ENCODE results near the gene BAHCC1.
A peak's percentile ranks its signal among the peaks of the same experiment; 100 is the strongest.

Gene BAHCC1

DNA sequence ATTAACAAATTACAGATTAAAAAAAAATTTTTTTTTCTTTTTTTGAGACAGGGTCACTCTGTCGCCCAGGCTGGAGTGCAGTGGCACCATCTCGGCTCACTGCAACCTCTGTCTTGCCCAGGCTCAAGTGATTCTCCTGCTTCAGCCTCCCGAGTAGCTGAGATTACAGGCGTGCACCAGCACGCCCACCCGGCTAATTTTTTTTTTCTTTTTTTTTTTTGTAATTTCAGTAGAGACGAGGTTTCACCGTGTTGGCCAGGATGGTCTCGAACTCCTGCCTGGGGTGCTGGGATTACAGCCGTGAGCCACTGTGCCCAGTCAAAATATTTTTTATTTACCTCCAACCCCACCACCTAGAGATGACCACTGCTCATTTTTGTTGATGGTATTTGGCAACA, 91.8 kb downstream of the BAHCC1 start (continued):
- TF ChIP-seq SALL2 (tag by site-specific recombination; IDR thresholded peaks at IDR 0.05; ENCODE audit: borderline replicate concordance) = no peak
- no peak for TF ChIP-seq MYNN (tag by site-specific recombination; IDR thresholded peaks at IDR 0.05; ENCODE audit: borderline replicate concordance)
- TF ChIP-seq ZNF394 (tag by site-specific recombination; IDR thresholded peaks at IDR 0.05; ENCODE audit: borderline replicate concordance) = peak; percentile 57; the same call in 1 of the 2 replicates

DNA sequence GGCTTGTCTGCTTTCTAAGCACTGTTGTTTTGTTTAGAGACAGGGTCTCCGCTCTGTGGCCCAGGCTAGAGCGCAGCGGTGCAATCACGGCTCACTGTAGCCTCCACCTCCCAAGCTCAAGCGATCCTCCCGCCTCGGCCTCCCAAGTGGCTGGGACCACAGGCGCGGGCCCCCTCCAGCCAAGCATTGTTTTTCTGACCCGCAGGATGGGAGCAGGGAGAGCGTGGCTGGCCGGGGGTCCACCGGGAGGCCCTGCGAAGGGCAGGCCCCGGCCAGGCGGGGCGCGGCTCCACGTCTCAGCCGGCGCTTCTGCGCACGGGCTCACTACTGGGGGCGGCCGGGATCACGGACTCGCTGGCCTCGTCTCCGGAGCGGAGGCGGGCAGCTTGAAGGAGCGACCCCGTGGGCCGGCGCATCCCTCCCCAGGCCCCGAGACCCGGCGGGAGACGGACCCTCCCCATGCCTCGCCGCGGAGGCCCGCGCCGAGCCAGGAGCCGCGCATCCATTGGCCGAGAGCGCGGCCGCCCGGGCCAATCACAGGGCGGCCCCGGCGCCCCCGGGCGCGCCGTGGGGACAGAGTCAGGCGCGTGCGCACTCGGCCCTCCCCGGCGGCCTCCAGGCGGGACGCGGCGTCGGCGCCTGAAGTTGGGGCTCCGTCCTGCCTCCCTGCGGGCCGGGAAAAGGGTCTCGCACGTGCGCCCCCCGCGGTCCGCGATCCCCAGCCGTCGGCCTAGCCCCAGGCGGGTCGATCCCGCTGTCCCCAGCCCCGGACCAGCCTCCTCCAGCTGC, 92.4 kb downstream of the BAHCC1 start:
- POLR2A ChIA-PET = interaction anchor here (1.2 to 4.1 kb wide), 7 partner anchors 10 to 94 kb away, joined by 3 to 27 read pairs (median 6); partner anchors contain the start of genes ACTG1 and BAHCC1
- Histone ChIP-seq H3K9me3 (ENCODE audit: control insufficient read depth, insufficient read depth, low read depth, low read length) (no peaks in the 10 kb centered on the region), H3K4me1 (ENCODE audit: control insufficient read depth, insufficient read depth, low read length) (peaks cover 11% of the 10 kb centered on the region), H3K4me3 (ENCODE audit: low read depth, low read length) (peak overlapping the region; percentile 52), H3K27ac (ENCODE audit: extremely low read depth, low read depth, low read length) (peak overlapping the region; percentile 93), H3K36me3 (ENCODE audit: control insufficient read depth in 2 of 2, insufficient read depth in 1 of 2, low read length in 2 of 2) (no peaks in the 10 kb centered on the region)
- CTCF ChIA-PET = interaction anchor here (1.5 to 3.2 kb wide), 2 partner anchors 114 to 234 kb away, joined by 8 to 10 read pairs; no protein-coding TSS in a partner anchor
- TF ChIP-seq ZNF202 (tag by site-specific recombination; IDR thresholded peaks at IDR 0.05; ENCODE audit: borderline replicate concordance) (0 out of 2 replicates have a peak, but pooled peaks have one; percentile 12), ZNF350 (tag by site-specific recombination; IDR thresholded peaks at IDR 0.05) (no peak), ZNF157 (tag by site-specific recombination; IDR thresholded peaks at IDR 0.05) (no peak), ZNF398 (tag by site-specific recombination; IDR thresholded peaks at IDR 0.05) (peak; percentile 85), ZNF560 (tag by site-specific recombination; IDR thresholded peaks at IDR 0.05; ENCODE audit: borderline replicate concordance) (no peak), ZFP69B (tag by site-specific recombination; IDR thresholded peaks at IDR 0.05) (peak; percentile 87), ZSCAN23 (tag by site-specific recombination; IDR thresholded peaks at IDR 0.05) (no peak), KLF7 (tag by site-specific recombination; IDR thresholded peaks at IDR 0.05; ENCODE audit: borderline replicate concordance) (no peak), WT1 (tag by site-specific recombination; IDR thresholded peaks at IDR 0.05) (peak; percentile 52), ZNF561 (tag by site-specific recombination; IDR thresholded peaks at IDR 0.05; ENCODE audit: borderline replicate concordance) (peak; percentile 41; the same call in 1 of the 2 replicates), KLF8 (tag by site-specific recombination; IDR thresholded peaks at IDR 0.05) (no peak), ZNF169 (tag by site-specific recombination; IDR thresholded peaks at IDR 0.05) (no peak), ZNF121 (tag by site-specific recombination; IDR thresholded peaks at IDR 0.05) (peak; percentile 73), ZNF518A (tag by site-specific recombination; conservative IDR thresholded peaks at IDR 0.05; ENCODE audit: low read depth) (no peak), ZIC2 (tag by site-specific recombination; IDR thresholded peaks at IDR 0.05) (peak; percentile 83), ZNF311 (tag by site-specific recombination; IDR thresholded peaks at IDR 0.05; ENCODE audit: borderline replicate concordance) (no peak), MYNN (tag by site-specific recombination; IDR thresholded peaks at IDR 0.05; ENCODE audit: borderline replicate concordance) (no peak), ZNF792 (tag by site-specific recombination; IDR thresholded peaks at IDR 0.05) (no peak), BCL11B (tag by site-specific recombination; IDR thresholded peaks at IDR 0.05; ENCODE audit: low read depth) (0 out of 2 replicates have a peak, but pooled peaks have one; percentile 15), OVOL3 (tag by site-specific recombination; IDR thresholded peaks at IDR 0.05) (no peak)
- TF ChIP-seq, protein P1, sequence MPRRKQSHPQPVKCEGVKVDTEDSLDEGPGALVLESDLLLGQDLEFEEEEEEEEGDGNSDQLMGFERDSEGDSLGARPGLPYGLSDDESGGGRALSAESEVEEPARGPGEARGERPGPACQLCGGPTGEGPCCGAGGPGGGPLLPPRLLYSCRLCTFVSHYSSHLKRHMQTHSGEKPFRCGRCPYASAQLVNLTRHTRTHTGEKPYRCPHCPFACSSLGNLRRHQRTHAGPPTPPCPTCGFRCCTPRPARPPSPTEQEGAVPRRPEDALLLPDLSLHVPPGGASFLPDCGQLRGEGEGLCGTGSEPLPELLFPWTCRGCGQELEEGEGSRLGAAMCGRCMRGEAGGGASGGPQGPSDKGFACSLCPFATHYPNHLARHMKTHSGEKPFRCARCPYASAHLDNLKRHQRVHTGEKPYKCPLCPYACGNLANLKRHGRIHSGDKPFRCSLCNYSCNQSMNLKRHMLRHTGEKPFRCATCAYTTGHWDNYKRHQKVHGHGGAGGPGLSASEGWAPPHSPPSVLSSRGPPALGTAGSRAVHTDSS (tag by site-specific recombination; IDR thresholded peaks at IDR 0.05) = no peak
- TF ChIP-seq, protein P2, sequence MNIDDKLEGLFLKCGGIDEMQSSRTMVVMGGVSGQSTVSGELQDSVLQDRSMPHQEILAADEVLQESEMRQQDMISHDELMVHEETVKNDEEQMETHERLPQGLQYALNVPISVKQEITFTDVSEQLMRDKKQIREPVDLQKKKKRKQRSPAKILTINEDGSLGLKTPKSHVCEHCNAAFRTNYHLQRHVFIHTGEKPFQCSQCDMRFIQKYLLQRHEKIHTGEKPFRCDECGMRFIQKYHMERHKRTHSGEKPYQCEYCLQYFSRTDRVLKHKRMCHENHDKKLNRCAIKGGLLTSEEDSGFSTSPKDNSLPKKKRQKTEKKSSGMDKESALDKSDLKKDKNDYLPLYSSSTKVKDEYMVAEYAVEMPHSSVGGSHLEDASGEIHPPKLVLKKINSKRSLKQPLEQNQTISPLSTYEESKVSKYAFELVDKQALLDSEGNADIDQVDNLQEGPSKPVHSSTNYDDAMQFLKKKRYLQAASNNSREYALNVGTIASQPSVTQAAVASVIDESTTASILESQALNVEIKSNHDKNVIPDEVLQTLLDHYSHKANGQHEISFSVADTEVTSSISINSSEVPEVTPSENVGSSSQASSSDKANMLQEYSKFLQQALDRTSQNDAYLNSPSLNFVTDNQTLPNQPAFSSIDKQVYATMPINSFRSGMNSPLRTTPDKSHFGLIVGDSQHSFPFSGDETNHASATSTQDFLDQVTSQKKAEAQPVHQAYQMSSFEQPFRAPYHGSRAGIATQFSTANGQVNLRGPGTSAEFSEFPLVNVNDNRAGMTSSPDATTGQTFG (tag by site-specific recombination; IDR thresholded peaks at IDR 0.05; ENCODE audit: borderline replicate concordance) = no peak

Measured in HEK293 (cell line).